Endothelial cell (in vitro differentiated cells): ENCODE measurements around the gene LRP6. TPM values are rescaled to one million over a fixed set of nuclear protein-coding genes. Genes with fewer than 3 reads are reported as not detected.

Source experiments
- DNase-seq: peaks from one replicate; pipeline ENCODE4 v3.0.0; 2021; ENCODE audit warnings: low spot score
- H3K27ac Mint-ChIP-seq: one replicate; pipeline ENCODE4 v1.8.0; 2021; ENCODE audit warnings: mixed read lengths, inconsistent platforms; ENCODE audit not compliant: unreplicated experiment
- H3K27me3 Mint-ChIP-seq: one replicate; pipeline ENCODE4 v1.8.0; 2021; ENCODE audit warnings: mild to moderate bottlenecking, moderate library complexity, mixed read lengths, inconsistent platforms; ENCODE audit not compliant: unreplicated experiment
- H3K36me3 Mint-ChIP-seq: one replicate; pipeline ENCODE4 v1.8.0; 2021; ENCODE audit warnings: mild to moderate bottlenecking, low read depth, mixed read lengths, inconsistent platforms; ENCODE audit not compliant: unreplicated experiment
- H3K4me1 Mint-ChIP-seq: one replicate; pipeline ENCODE4 v1.8.0; 2021; ENCODE audit warnings: mild to moderate bottlenecking, mixed read lengths, inconsistent platforms; ENCODE audit not compliant: unreplicated experiment
- H3K4me3 Mint-ChIP-seq: one replicate; pipeline ENCODE4 v1.8.0; 2021; ENCODE audit warnings: mild to moderate bottlenecking, mixed read lengths, inconsistent platforms; ENCODE audit not compliant: unreplicated experiment
- H3K9me3 Mint-ChIP-seq: one replicate; pipeline ENCODE4 v1.8.0; 2021; ENCODE audit warnings: mixed read lengths, inconsistent platforms; ENCODE audit not compliant: unreplicated experiment
- CTCF ChIP-seq: fragments of 200-600 bp; sonication (generic); IDR thresholded peaks from one replicate; pipeline ENCODE4 v1.5.0; 2021; ENCODE audit warnings: antibody characterized with exemption; ENCODE audit not compliant: unreplicated experiment
- total RNA-seq: library from RNA; stranded (reverse); fragmentation: NEBNext Ultra II Directional; extraction: Animal tissue kit (Norgen Biotek cat#: 25700); gene quantifications from one replicate; pipeline ENCODE4 v1.2.1, GENCODE V29; 2021; ENCODE audit not compliant: unreplicated experiment

The LRP6 gene
- total RNA-seq, 1 donor from 2014 or later = 82.9 TPM

- H3K4me1 Mint-ChIP-seq = peaks cover 18% of the 10 kb centered on the region
- no peak for TF ChIP-seq CTCF
- no peaks in the 10 kb centered on the region for H3K9me3 Mint-ChIP-seq
- peaks cover 4% of the 10 kb centered on the region for H3K36me3 Mint-ChIP-seq
- no peak overlapping the region for H3K4me3 Mint-ChIP-seq
- no peak for DNase-seq
- no peaks in the 10 kb centered on the region for H3K27me3 Mint-ChIP-seq
- H3K27ac Mint-ChIP-seq = no peak overlapping the region
These were observed 85.3 kb downstream of the LRP6 start for GRCh38 chr12:12181511-12181910.

GRCh38 chr12:12180575-12180974 is 86.3 kb downstream of the LRP6 start:
- Mint-ChIP-seq H3K4me1 (peaks cover 18% of the 10 kb centered on the region), H3K27ac (no peak overlapping the region), H3K27me3 (no peaks in the 10 kb centered on the region), H3K9me3 (no peaks in the 10 kb centered on the region), H3K4me3 (no peak overlapping the region), H3K36me3 (peaks cover 4% of the 10 kb centered on the region)
- TF ChIP-seq CTCF = no peak
- no peak for DNase-seq

- H3K27me3 Mint-ChIP-seq = no peaks in the 10 kb centered on the region
- TF ChIP-seq CTCF = no peak
- H3K4me1 Mint-ChIP-seq = peaks cover 18% of the 10 kb centered on the region
- no peak overlapping the region for H3K27ac Mint-ChIP-seq
- peaks cover 4% of the 10 kb centered on the region for H3K36me3 Mint-ChIP-seq
- no peaks in the 10 kb centered on the region for H3K9me3 Mint-ChIP-seq
- no peak overlapping the region for H3K4me3 Mint-ChIP-seq
- DNase-seq = no peak
These were observed 86.7 kb downstream of the LRP6 start for GRCh38 chr12:12180136-12180535.

GRCh38 chr12:12178559-12178958 is 88.3 kb downstream of the LRP6 start:
- no peaks in the 10 kb centered on the region for H3K9me3 Mint-ChIP-seq
- TF ChIP-seq CTCF = no peak
- H3K27me3 Mint-ChIP-seq = no peaks in the 10 kb centered on the region
- H3K4me1 Mint-ChIP-seq = peaks cover 14% of the 10 kb centered on the region
- no peak overlapping the region for H3K4me3 Mint-ChIP-seq
- H3K27ac Mint-ChIP-seq = no peak overlapping the region
- H3K36me3 Mint-ChIP-seq = peaks cover 4% of the 10 kb centered on the region
- DNase-seq = no peak

GRCh38 chr12:12176402-12176801 is 90.4 kb downstream of the LRP6 start:
- H3K9me3 Mint-ChIP-seq = no peaks in the 10 kb centered on the region
- DNase-seq = no peak
- peaks cover 4% of the 10 kb centered on the region for H3K36me3 Mint-ChIP-seq
- H3K4me1 Mint-ChIP-seq = no peaks in the 10 kb centered on the region
- no peak for TF ChIP-seq CTCF
- H3K4me3 Mint-ChIP-seq = no peak overlapping the region
- H3K27me3 Mint-ChIP-seq = no peaks in the 10 kb centered on the region
- H3K27ac Mint-ChIP-seq = no peak overlapping the region
